ENCODE results near the gene LAPTM5.

Gene LAPTM5

DNA sequence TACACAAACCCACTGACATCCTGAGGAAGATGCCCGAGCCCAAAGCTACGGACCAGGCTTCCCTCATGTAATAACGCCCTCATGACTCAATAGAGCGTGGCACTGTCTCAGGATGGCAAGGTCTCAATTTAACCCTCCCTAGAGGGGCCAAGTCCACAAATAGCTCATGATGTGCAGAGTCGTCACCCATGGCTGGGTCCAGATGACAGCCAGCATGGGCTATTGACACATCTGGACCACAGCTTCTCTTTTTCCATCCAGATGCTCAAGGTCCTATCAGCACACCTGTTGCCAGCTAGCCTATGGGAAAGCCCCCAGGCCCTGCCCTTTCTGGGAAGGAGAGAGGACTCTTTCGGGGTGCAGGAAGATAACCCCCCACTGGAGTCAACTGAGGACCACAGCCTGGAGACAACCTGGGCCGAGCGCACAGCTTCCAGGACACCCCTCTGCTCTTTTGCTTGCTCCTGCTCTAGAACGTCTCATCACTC is 2.8 kb downstream of the LAPTM5 start:
- DNase-seq: peak; percentile 31

DNA sequence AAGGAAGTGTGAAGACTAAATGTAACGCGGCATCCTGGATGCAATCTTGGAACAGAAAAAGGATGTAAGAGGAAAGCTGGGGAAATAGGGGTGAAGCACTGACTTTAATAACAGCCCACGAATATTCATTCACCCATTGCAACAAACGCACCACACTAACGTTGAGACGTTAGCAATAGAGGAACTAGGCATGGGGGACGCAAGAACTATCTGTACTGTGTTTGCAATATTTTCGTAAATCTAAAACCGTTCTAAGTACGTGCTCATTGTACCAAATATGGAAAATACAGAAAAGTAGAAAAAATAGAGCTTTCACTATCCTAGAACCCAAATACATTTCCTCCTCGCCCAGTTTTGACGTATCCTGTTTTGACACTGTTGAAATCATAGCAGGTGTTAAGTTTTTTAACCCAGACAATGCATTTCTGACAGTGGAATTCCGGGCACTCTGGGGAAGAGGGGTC is 3.9 kb downstream of the LAPTM5 start:
- DNase-seq: no peak

DNA sequence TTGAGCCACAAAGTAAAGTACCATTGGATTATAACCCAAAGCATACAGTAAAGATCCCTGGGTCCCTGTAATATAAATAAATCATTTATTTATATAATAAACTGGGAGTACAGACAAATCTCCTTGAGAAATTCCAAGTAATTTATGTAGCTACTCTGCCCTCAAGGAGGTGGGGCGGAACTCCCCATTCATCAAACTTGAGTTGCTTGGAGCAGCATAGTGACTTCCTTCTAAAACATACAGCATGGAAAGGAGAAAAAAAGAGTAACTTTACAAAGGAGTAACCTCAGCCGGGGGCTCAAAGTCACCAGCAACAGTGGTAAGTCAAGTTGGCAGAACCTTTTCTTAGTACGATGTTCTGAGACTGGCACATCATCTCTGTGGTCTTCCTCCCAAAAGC is 4.5 kb downstream of the LAPTM5 start:
- DNase-seq: no peak

DNA sequence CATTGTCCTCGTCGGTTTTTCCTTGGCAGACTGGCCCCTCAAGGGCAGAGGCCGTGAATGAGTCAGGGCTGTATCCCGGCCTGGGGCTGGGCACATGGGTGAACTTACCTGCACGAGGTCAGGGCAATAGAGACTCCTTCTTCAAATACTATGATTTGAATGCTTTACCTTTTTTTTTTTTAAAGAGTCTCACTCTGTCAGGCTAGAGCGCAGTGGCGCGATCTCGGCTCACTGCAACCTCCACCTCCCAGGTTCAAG is 5.0 kb downstream of the LAPTM5 start:
- DNase-seq: no peak

DNA sequence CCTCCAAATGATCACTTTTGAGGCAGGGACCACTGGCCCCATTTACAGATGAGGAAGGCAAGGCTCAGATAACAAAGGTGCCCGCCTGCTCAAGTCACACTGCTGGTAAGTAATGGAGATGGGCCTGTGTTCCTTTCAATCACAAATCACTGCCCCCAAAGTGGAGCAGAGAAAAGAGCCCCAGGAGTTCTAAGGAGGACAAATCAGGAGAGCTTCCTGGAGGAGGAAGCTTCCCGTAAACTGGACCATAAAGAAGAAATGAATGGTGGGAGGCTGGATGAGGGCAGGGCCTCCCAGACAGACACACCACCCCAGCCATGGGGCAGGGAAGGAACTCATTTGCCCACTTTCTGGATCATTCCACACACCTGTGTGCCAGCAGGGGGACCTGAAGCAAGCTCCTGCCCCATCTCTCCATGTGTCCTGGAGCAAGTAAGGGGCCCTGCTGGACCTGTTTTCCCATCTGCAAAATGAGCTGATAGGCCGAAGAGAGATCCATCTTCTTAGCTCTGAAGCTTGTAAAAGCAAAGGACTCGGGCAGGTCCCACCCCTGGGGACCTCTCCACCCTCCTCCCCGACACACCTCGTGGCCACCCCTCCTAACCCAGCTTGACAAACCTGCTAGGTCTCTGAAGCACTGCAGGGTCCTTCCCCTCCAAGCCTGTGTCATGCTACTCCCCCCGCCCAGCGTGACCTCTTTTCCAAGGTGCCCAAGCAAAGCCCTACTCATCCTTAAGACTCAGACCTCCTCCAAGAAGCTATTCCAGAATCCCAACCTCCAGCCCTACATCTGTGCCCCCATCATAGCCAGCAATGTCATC is 5.5 kb downstream of the LAPTM5 start:
- peak; percentile 28 for DNase-seq

DNA sequence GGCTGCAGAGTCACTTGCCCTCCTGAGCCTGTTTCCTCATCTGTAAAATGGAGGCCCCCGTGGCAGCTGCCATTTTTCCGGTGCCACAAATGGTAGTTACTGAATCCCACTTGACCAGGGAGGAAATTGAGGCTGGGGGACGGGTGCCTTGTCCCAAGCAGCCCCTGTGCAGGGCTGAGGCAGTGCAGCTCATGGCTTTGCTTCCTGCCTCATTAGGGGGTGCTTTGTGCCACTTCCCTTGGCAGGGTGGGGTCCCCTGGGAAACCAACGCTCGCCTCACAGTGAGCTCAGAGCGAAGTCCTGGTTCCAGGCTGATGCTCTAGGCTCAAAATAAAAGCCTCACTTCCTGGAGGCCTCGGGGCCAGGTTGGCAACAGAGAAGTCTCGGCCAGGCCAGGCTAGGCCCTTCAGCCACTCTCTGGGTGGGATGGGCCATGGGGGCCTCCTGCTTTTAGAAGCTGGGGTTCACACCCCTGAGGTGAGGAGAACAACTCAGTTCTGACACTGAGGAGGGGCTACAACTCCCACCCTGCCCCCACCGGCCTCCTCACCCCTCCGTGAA is 6.8 kb downstream of the LAPTM5 start:
- DNase-seq: no peak

DNA sequence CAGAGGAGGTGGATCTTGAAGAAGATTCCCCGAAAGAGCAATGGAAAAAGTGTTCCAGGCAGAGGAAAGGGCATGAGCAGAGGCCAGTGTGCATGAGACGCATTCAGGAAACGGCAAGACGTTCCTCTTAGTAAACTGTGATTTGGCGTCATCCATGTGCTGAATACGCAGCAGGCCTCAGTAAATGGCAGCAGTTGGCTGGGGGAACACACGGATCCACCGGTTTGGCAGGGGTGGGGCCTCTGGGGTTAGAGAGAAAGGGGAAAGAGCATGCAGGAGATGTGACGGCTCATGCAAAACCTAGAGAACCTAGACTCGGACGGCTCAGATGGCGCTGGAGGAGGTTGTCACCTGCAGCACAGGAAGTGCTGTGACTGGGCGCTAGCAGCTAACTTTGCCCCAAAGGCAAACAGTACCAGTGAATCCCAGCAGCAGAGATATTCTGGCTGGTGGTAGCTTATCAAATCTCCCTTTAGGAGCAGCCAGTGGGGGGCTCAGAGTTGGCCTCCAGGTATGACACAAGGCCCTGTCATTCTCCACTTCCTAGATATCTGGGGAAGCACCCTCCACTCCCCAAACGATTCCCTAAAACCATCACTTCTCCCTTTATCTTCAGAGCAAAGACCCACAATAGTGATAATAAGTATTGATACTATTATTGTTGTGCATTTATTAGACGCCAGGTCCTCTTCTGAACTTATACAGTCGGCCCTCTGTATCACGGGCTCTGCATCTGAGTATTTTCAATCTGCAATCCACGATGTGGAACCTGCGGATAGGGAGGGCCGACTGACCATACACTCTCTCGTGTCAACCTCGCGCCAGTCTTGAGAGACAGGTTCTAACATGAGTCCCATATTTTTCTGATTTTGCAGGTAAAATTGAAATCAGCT is 7.6 kb downstream of the LAPTM5 start:
- peak; percentile 53 for DNase-seq

DNA sequence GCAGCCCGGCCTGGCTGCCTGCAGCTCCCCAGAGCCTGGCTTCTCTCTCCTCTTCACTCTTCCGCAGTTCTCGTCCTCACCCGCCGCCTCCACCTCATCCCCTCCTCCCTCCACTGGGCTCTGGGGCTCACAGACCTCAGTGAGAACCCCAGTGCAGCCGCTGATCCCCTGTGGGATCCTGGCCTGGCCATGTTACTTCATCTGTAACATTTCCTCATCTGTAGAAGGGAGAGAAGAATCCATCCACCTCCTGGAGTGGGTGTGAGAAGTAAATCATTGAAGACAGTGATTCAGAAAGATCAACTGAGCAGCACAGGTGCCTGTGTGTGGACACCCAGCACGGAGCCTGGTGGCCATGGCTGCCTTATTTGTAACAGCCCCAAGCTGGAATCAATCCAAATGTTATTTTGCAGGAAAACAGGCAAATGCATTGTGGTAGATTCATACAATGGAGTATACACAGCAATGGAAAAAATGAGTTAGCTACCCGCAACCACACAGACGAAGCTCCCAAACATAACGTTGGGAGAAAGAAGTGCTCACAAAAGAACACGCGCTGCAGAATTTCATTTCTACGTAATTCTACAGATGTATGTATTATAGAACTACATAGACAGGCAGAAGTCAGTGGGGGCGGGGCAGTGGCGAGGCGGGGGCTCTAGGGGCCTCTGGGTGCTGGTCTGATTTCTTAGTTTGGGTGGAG is 8.7 kb downstream of the LAPTM5 start:
- DNase-seq: peak; percentile 37

DNA sequence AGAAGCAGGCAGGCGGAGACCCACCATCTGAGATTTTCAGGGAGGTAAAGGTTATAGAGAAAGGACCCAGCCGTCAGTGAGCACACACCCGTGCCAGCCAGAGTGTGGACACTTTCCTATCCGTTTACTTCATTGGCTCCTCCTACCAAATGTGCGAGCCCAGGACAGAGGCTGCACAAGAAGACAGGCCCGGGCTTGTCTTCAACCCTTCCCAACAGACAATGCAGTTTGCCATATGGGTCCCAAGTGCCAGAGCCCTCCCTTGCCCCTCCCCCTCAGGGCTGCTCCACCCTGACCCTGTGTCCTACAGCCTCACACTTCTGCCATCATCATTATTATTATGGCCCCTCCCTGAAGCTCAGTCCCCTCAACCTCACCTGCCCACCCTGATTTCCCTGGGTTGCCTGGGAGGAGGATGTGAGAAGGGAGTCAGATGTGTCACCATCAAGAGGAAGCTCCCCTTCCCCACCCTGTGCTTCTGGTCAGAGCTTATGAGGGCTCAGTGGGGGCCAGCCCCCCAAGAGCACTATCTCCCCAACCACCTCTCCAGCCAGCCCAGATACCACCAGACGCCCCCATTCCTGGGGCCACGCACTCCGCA is 9.4 kb downstream of the LAPTM5 start:
- no peak for DNase-seq

DNA sequence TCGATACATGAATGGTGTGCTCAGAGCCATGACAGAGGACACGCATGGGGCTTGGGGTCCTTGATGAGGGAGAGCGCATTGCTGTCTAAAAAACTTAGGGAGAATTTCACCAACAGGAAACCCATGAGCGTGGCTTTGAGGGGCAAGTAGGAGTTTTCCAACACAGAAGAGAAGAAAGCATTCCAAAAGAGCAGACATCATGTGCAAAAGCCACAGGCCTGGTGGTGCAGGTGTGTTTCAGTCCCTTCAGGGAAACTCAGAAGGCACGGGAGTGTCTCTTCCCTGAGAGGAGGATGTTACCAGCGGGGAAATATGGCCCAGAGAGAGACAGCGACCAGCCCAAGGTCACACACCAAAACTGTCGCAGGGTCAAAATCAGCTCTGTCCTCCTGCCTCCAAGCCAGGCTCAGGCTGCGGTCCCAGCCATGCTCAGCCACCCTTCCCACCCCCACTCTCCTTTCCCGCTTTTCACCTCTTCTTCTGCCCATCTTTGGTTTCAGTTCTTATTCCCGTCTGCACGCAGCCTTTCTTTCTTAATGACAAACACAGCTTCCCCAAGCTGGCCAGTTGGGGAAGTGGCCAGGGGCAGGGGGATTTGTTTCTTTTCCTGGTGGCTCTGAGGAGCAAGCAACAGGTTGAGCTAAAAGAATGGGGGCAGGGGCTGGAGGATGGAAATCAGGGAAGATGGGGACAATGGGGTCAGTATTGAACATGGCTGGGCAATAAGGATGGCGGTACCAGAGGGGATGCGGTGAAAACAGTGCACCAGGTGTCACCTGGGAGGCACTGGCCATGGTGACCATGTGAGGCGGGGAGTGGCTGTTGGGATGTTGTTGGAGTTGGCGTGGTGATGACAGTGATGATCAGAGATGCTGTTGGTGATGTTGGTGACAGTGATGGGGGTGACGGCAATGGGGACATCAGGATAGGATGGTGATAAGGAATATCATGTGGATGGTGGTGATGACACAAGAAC is 10.3 kb downstream of the LAPTM5 start:
- DNase-seq: no peak

DNA sequence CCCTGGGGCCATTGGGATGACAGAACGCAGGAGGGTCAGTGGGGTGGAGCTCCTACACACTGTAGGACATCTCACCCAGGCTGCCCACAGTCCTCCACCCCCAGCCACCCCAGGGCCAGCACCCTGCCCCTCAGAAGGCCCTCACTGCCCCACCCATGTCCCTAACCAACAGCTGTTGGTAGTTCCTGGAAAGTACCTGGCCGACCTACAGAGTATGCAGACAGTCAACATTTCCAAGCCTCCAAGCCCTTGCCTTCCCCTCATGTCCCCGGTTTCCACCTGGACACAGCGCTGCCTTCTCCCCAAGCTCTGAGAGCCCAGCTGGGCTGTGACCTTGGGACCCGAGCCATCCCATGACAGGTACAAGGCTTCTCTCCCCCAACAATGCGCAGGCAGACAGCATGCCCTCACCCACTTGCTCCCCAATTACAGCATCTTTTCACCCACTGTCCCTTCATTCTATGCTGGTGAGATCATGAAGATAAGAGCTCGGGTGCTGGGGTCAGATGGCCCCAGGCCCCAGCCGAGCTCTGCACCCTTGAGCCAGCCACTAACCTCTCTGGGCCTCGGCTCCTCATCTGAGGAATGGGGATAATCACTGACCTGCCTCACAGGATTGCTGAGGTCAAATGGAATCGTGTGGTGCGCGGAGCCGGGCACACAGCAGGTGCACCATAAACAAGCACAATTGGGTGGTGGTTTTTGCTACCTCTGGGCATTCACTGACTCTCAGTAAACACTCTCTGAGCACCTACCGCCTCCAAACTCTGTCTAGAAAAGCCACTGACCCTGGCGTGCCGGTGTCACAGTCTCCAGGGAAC is 11.2 kb downstream of the LAPTM5 start:
- DNase-seq: no peak

DNA sequence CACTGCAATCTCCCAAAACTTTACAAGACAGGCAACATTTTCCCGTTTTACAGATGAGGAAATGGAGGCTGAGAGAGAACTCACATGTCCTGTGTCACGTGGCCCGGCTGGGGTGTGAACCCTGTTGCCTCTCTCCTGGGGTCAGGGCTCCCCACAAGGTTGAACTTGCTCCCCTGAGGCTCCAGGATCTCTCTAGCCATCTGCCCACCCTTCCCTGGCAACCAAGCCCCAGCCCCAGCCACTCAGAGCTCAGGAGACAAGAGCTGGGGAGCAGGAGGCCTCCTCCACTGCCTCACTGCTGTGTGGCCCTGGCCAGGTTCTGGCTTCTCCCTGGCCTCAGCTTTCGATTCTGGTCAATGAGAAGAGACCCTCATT is 11.8 kb downstream of the LAPTM5 start:
- no peak for DNase-seq

DNA sequence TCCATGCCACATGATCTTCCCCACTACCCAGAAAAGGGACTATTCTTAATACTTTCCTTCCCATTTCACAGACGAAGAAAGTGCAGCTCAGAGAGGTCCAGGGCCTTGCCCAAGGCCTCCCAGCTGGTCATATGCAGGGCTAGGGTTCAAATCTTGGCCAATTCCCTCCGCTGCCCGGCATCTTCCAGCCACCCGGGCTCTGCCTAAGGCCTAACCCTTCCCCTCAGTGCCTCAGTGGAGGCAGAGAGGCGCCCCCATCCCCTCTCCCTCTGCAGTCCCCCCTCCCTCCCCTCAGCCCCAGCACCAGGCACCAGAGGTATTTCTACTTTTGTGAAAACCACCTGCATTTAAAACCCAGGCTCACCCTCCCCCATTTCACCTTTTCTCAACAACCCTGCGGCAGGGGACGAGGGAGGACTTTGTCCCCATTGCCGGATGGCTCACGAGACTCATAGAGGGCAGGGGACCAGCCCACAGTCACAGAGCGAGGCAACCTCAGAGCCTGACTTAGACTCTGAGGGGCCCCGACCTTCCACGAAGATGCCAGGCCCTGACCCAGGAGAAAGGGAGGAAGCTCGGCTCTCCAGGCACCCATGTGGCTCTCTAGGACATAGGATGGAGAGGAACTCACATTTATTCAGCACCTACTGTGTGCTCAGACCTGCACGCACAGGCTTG is 12.3 kb downstream of the LAPTM5 start:
- DNase-seq: peak; percentile 30

DNA sequence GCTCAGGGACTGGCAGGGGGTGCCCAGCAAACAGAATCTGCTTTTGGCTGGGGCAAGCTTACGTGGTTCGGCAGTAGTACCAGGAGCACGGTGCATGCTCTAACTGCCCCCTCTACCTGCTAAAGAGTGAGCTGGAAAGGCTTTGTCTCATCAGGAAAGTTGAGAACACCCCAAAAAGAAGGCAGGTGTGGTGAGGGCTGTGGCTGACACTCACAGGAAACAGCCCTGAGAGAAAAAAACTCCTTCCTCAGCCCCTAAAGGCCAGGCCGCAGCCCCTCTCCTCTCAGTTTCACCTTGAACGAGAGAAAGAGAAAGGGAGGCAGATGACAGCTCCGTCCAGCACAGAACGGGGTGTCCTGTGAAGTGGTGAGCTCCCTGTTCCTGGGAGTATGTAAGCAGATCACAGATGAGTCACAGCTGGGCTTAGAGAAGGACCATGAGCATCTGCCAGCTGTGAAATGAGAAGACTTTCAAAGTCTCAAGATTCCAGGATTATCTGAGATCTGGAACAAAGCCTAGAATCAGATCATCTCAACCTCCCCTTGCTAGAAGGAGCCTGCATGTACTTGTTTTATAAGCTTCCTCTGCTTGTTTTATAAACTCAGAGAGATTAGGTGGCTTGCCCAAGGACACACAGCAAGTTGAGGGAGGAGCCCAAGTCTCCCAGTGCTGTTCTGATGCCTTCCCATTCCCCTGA is 13.4 kb downstream of the LAPTM5 start:
- peak; percentile 23 for DNase-seq

DNA sequence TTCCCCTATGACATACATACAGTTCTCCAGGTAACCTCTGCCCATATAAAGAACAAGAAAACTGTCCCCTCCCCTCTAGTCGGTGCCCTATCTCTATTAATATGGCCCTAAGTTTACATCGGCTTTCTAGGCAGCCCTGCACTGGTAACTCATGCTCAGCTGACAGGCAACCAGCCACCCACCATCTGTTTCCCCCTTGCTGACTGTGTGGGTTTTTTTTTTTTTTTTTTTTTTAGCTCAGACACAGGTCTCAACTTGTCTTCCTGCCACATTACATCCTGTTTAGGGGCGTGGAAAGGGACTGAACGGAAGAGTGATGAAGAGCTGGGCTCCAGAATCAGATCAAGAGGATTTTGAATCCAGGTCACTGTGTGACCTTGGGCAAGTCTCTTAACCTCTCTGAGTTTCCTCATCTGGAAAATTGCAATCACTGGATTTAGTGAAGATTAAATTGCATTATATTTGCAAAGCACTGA is 14.0 kb downstream of the LAPTM5 start:
- peak; percentile 68 for DNase-seq

DNA sequence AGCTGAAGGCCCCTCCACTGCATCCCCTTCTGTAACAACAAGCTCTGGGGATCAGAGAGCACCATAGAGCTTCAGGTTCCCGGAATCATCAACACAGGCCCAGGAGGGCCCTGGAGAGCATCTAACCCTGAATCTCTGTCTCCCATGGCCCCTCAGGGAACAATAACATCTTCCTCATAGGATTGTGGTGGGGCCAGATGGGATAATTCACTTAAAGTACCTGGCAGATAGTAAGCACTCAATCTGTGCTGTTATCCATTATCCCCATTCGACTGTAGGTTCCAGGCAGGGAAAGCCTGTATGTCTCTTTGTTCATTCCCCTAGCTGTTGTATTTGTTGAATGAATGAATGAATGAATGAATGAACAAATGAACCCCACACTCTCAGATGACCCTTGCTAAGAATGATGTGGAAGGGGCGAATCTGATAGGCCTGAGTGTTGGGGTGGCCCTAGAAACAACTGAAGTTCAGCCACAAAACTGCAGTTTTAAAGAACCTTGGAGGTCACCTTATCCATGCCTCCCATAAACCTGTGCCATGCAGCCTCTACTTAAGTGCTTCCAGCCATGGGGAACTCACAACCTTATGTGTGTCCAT is 14.5 kb downstream of the LAPTM5 start:
- no peak for DNase-seq

DNA sequence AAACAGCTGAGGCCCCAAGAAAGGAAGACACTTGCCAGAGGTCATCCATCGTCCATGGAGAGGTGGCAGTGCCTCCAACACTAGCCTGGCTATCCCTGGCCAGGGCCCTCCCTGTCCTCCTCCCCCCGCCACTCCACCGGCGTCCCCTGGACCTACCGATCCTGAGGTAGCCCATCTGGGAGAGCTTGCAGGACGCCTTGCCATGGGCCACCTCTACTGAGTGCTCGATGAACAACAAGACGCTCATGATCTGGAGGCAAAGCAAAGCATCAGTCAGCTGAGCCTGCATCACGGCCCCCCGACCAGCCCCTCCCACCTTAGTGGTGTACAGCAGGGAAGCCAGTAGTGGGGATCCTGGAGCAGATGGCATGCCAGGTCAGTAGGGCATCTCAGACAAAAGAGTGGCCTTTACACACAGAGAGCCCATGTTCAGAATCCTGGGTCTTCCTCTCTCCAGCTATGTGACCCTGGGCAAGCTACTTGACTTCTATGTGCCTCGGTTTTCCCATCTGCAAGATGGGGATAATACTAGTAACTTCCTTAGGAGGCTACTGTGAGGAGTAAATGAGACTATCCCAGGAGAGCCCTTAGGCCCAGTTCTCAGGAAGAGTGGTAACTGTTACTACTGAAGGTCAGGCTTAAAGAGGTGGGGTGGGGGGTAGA is 15.1 kb downstream of the LAPTM5 start:
- DNase-seq: no peak

DNA sequence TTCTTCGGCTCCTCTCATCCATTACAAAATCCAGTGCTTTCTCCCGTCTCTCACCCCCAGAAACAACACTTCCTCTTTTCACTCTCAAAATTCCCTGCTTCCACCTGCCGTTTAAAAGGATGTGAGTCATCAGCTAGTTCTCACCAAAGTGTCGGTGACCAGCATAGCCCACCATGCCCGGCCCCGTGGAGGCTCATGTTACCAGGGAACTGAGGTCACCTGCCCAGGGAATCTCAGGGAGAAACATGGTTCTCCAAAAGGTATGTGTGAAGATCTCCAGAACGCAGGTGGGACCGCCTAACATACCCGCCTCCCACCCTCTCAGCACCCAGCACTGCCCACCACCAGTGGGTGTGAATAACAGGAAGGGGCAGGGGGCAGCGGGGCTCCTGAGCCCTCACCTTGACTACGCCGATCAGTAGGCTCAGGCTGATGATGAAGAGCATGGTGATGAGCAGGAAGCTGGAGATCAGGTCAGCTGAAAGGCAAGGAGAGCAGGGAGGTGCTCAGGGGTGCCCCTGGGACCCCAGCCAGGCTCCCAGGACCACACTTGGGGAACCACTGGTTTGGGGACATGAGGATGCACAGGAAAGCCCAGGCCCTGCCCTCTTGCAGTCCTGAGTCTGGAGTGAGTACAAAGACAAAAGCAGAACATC is 16.2 kb downstream of the LAPTM5 start:
- DNase-seq: no peak
